Measurements from ENCODE around the gene NME1. TPM values are rescaled to one million over a fixed set of nuclear protein-coding genes. Genes with fewer than 3 reads are reported as not detected.

Gene NME1
- total and polyA plus RNA-seq, 10 of the 15 experiments (the other 5 are each of a cell fraction or from before 2014, with no cell fraction given): 273 to 1,362 (median 455) TPM

DNA sequence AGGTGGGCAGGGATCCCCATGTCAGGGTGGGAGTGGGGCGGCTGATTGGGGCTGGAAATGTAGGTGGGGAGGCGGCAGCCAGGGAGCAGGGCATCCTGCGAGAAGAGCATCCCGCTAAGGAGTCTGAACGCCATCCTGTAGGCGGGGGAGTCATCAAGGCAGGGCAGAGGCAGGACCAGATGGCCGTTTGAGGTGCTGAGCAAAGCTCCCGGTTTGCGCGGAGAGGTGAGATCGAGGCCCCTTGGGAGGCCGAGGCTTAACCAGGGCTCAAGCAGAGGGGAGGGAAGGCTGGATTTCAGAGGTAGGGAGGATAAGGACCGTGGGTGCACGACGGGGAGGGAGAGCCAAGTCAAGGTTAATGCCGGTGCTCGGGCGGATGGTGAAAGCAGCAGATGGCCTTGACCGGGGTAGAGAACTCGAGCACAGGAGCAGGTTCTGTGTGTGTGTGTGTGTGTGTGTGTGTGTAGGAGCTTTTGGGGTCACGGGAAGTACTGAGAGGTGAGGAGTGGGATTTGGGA is 12.4 kb downstream of the NME1 start:
- no peaks in the 10 kb centered on the region for H3K9me3 ChIP-seq (replicated peaks; ENCODE audit: control insufficient read depth, insufficient read depth, low read length)
- ATAC-seq (peak; percentile 48), DNase-seq (ENCODE audit: low read depth, low spot score) (no peak), FAIRE-seq (no peak)
- peak overlapping the region; percentile 92 for H3K27ac ChIP-seq (ENCODE audit: control insufficient read depth, insufficient read depth)
- intact Hi-C loops (cut with micrococcal nuclease; ENCODE audit: unreplicated experiment) (loop anchor here (5.0 kb wide), 1 partner anchor 97 kb away; the partner anchor contains the start of genes MBTD1 and UTP18), in situ Hi-C loops (cut with MboI) (loop anchor here (10.0 kb wide), 1 partner anchor 61 kb away; no protein-coding TSS in a partner anchor)
- H3K4me2 ChIP-seq (ENCODE audit: control insufficient read depth, insufficient read depth): peak overlapping the region; percentile 99
- no peaks in the 10 kb centered on the region for H4K20me1 ChIP-seq (ENCODE audit: control insufficient read depth, insufficient read depth)
- BruUV-seq (replicated peaks): no TSS peak
- RAD21 ChIA-PET (ENCODE audit: unreplicated experiment): interaction anchor here (0.6 to 1.8 kb wide), 7 partner anchors 10 to 164 kb away, joined by 3 to 5 read pairs (median 4); no protein-coding TSS in a partner anchor
- WGBS (ENCODE audit: insufficient coverage, insufficient replicate concordance, low lambda C conversion rate, missing lambda C conversion rate): 3% methylated on average over 21 of the region's 21 CpGs
- no peaks in the 10 kb centered on the region for H3K27me3 ChIP-seq (replicated peaks in 1 of 2; ENCODE audit: control insufficient read depth in 2 of 2, insufficient read depth in 2 of 2, low read length in 1 of 2)
- CTCF ChIA-PET: interaction anchor here (1.3 to 5.8 kb wide), 2 partner anchors 12 to 132 kb away, joined by 4 to 35 read pairs; partner anchors contain the start of gene NME1
- H3K9ac ChIP-seq (ENCODE audit: control insufficient read depth, insufficient read depth, low read length): peak overlapping the region; percentile 93
- peaks cover 25% of the 10 kb centered on the region for H3K79me2 ChIP-seq (ENCODE audit: control insufficient read depth, insufficient read depth, low read length)
- H3K4me1 ChIP-seq (ENCODE audit: control insufficient read depth, insufficient read depth, low read length): peaks cover 12% of the 10 kb centered on the region
- SMC1A ChIA-PET (ENCODE audit: uncharacterized antibody, unreplicated experiment): interaction anchor here (1.0 to 1.3 kb wide), 3 partner anchors 10 to 132 kb away, joined by 3 to 4 read pairs (median 4); partner anchors contain the start of gene NME1
- H3K36me3 ChIP-seq (ENCODE audit: control insufficient read depth in 2 of 2, insufficient read depth in 2 of 2, low read length in 1 of 2): peaks cover 5 to 25% of the 10 kb centered on the region in 2 experiments
- peak overlapping the region; percentile 92 for H2AFZ ChIP-seq (ENCODE audit: control insufficient read depth, low read depth, low read length)
- POLR2A ChIA-PET: interaction anchor here (1.0 to 1.5 kb wide), 2 partner anchors 10 to 45 kb away, joined by 3 to 5 read pairs; partner anchors contain the start of gene SPAG9
- peak overlapping the region; percentile 96 for H3K4me3 ChIP-seq
- TF ChIP-seq SMAD1 (IDR thresholded peaks at IDR 0.05; ENCODE audit: low read depth, partially characterized antibody): peak; percentile 83
- TF ChIP-seq POLR2AphosphoS2 (IDR thresholded peaks at IDR 0.05; ENCODE audit: low read depth, low read length): no peak; the same call in 1 of the 2 replicates
- TF ChIP-seq HDGF (IDR thresholded peaks at IDR 0.05): peak; percentile 98
- TF ChIP-seq, protein P1, sequence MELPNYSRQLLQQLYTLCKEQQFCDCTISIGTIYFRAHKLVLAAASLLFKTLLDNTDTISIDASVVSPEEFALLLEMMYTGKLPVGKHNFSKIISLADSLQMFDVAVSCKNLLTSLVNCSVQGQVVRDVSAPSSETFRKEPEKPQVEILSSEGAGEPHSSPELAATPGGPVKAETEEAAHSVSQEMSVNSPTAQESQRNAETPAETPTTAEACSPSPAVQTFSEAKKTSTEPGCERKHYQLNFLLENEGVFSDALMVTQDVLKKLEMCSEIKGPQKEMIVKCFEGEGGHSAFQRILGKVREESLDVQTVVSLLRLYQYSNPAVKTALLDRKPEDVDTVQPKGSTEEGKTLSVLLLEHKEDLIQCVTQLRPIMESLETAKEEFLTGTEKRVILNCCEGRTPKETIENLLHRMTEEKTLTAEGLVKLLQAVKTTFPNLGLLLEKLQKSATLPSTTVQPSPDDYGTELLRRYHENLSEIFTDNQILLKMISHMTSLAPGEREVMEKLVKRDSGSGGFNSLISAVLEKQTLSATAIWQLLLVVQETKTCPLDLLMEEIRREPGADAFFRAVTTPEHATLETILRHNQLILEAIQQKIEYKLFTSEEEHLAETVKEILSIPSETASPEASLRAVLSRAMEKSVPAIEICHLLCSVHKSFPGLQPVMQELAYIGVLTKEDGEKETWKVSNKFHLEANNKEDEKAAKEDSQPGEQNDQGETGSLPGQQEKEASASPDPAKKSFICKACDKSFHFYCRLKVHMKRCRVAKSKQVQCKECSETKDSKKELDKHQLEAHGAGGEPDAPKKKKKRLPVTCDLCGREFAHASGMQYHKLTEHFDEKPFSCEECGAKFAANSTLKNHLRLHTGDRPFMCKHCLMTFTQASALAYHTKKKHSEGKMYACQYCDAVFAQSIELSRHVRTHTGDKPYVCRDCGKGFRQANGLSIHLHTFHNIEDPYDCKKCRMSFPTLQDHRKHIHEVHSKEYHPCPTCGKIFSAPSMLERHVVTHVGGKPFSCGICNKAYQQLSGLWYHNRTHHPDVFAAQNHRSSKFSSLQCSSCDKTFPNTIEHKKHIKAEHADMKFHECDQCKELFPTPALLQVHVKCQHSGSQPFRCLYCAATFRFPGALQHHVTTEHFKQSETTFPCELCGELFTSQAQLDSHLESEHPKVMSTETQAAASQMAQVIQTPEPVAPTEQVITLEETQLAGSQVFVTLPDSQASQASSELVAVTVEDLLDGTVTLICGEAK (IDR thresholded peaks at IDR 0.05; ENCODE audit: borderline replicate concordance): peak; percentile 18; the same call in 1 of the 2 replicates
- TF ChIP-seq, protein P2, sequence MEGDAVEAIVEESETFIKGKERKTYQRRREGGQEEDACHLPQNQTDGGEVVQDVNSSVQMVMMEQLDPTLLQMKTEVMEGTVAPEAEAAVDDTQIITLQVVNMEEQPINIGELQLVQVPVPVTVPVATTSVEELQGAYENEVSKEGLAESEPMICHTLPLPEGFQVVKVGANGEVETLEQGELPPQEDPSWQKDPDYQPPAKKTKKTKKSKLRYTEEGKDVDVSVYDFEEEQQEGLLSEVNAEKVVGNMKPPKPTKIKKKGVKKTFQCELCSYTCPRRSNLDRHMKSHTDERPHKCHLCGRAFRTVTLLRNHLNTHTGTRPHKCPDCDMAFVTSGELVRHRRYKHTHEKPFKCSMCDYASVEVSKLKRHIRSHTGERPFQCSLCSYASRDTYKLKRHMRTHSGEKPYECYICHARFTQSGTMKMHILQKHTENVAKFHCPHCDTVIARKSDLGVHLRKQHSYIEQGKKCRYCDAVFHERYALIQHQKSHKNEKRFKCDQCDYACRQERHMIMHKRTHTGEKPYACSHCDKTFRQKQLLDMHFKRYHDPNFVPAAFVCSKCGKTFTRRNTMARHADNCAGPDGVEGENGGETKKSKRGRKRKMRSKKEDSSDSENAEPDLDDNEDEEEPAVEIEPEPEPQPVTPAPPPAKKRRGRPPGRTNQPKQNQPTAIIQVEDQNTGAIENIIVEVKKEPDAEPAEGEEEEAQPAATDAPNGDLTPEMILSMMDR (IDR thresholded peaks at IDR 0.05 in 2 of 3, conservative IDR thresholded peaks at IDR 0.05 in 1 of 3; ENCODE audit: control insufficient read depth in 2 of 3, extremely low read depth in 1 of 3, insufficient read depth in 1 of 3, low read depth in 3 of 3, low read length in 3 of 3): no peak
- 0 out of 2 replicates have a peak, but pooled peaks have one; percentile 1 for TF ChIP-seq BCL11A (IDR thresholded peaks at IDR 0.05; ENCODE audit: low read depth, low read length)
- TF ChIP-seq SIN3A (IDR thresholded peaks at IDR 0.05; ENCODE audit: low read depth, low read length): 0 out of 2 replicates have a peak, but pooled peaks have one; percentile 43
- TF ChIP-seq POLR2AphosphoS5 (IDR thresholded peaks at IDR 0.05; ENCODE audit: low read length): 0 out of 2 replicates have a peak, but pooled peaks have one; percentile 90
- TF ChIP-seq IRF4 (IDR thresholded peaks at IDR 0.05; ENCODE audit: low read depth, low read length): peak; percentile 21; the same call in 1 of the 2 replicates
- TF ChIP-seq, protein P3, sequence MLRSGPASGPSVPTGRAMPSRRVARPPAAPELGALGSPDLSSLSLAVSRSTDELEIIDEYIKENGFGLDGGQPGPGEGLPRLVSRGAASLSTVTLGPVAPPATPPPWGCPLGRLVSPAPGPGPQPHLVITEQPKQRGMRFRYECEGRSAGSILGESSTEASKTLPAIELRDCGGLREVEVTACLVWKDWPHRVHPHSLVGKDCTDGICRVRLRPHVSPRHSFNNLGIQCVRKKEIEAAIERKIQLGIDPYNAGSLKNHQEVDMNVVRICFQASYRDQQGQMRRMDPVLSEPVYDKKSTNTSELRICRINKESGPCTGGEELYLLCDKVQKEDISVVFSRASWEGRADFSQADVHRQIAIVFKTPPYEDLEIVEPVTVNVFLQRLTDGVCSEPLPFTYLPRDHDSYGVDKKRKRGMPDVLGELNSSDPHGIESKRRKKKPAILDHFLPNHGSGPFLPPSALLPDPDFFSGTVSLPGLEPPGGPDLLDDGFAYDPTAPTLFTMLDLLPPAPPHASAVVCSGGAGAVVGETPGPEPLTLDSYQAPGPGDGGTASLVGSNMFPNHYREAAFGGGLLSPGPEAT (IDR thresholded peaks at IDR 0.05; ENCODE audit: low read depth): peak; percentile 63; the same call in 1 of the 2 replicates
- TF ChIP-seq CREB1 (IDR thresholded peaks at IDR 0.05; ENCODE audit: low read depth): peak; percentile 7; the same call in 1 of the 2 replicates
- no peak for TF ChIP-seq WRNIP1 (IDR thresholded peaks at IDR 0.05; ENCODE audit: borderline replicate concordance, low read depth, low read length)
- TF ChIP-seq, protein P4, sequence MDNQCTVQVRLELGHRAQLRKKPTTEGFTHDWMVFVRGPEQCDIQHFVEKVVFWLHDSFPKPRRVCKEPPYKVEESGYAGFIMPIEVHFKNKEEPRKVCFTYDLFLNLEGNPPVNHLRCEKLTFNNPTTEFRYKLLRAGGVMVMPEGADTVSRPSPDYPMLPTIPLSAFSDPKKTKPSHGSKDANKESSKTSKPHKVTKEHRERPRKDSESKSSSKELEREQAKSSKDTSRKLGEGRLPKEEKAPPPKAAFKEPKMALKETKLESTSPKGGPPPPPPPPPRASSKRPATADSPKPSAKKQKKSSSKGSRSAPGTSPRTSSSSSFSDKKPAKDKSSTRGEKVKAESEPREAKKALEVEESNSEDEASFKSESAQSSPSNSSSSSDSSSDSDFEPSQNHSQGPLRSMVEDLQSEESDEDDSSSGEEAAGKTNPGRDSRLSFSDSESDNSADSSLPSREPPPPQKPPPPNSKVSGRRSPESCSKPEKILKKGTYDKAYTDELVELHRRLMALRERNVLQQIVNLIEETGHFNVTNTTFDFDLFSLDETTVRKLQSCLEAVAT (IDR thresholded peaks at IDR 0.05): peak; percentile 90

All from GM12878 (cell line).